GM19035 (cell line): ENCODE results near the gene PRELID2.
"Not testable (repeated sequence)": the region's sequence is repeated elsewhere in the genome, so short reads cannot be mapped to it uniquely, and the experiment has no call there.

Source experiments
- ATAC-seq: cut with Tn5 transposase; IDR thresholded peaks from one replicate; pipeline ENCODE4 v1.9.1; 2021; ENCODE audit not compliant: unreplicated experiment

The PRELID2 gene

GRCh38 chr5:145752534-145752933 is 82.6 kb downstream of the PRELID2 start:
- no peak for ATAC-seq

DNA sequence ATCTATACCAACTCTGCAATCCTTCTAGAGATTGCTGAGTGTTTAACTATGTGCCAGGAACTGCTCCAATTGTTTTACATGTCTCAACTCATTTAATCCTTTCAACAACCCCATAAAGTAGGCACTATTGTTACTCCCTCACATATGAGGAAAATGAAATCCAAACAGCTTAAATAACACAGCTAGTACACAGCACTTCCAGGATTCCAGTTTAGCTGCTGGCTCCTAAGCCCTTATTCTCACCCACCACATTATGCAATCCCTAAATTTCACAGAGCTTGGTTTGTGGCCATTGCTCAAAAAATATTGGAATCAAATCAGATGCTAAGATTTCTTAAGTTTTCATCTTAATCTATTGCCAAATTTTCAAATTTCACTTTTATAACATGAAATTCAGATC is 84.9 kb downstream of the PRELID2 start:
- no peak for ATAC-seq

GRCh38 chr5:145743396-145744061 is 91.6 kb downstream of the PRELID2 start:
- ATAC-seq, result no peak

DNA sequence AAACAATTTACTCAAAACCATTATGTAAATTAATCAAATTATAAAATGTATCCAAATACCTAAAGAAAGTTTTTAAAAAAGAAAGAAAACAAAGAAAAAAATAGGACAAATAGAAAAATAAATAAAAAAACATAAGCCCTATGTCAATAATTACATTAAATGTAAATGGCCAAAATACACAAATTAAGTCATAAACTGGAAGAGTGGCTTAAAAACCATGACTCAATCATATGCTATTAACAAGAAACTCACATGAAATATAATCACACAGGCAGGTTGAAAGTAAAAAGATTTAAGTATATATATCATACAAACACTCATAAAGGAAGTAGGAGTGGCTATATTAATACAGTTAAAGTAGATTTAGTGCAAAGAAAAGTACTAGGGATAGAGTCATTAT is 95.3 kb downstream of the PRELID2 start:
- no peak for ATAC-seq

DNA sequence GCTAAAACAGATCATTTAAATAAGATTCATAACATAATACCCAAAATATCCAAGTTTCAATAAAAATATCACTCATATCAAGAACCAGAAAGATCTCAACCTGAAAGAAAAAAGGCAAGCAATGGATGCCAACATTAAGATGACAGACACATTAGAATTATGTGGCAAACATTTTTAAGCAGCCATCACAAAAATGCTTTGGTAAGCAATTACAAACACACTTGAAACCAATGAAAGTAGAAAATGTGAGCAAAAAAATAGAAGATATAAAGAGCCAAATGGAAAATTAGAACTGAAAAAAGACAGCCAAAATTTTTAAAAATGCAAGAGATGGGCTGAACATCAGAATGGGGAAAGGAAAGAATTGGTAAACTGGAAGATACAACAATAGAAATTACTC is 96.9 kb downstream of the PRELID2 start:
- no peak for ATAC-seq

GRCh38 chr5:145737578-145737977 is 97.6 kb downstream of the PRELID2 start:
- ATAC-seq, result no peak

DNA sequence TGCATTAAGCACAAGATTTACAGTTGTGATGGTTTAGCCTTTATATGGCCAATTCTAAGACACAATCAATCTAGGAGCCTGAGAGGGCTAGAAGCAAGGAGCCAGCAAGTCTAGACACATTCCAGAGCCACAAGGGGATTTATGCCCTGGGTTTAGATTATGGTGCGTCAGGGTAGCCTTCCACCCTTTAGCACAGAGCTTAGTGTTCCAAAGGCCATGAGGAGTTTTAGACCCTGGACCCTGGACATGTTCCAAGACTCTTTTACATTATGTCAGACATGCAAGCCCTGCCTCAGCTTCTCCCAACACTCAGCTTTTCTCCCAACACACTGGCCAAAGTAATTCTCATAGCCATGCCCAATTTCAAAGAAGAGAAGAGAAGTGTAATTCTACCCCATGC is 105.2 kb downstream of the PRELID2 start:
- ATAC-seq, result not testable (repeated sequence)

DNA sequence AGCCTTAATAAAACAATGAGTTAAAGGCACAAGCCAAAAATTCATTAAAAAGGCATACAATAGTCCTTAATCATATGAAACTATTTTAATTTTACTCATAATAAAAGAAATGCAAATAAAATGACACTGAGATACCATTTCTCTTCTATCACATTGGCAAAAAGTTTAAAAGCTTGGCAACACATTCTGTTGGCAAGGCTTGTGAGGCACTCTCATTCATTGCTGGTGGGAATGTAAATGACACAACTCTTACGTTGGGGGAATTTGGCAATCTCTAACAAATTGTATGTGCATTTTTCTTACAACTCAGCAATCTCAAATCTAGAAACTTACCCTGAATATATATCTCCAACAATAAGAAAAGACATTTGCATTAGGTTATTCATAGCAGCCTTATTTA is 111.6 kb downstream of the PRELID2 start:
- no peak for ATAC-seq

GRCh38 chr5:145718956-145719355 is 116.2 kb downstream of the PRELID2 start:
- no peak for ATAC-seq

GRCh38 chr5:145715412-145715811 is 119.7 kb downstream of the PRELID2 start:
- no peak for ATAC-seq

- ATAC-seq, result no peak
Observed at GRCh38 chr5:145712245-145712644, 122.9 kb downstream of the PRELID2 start.

DNA sequence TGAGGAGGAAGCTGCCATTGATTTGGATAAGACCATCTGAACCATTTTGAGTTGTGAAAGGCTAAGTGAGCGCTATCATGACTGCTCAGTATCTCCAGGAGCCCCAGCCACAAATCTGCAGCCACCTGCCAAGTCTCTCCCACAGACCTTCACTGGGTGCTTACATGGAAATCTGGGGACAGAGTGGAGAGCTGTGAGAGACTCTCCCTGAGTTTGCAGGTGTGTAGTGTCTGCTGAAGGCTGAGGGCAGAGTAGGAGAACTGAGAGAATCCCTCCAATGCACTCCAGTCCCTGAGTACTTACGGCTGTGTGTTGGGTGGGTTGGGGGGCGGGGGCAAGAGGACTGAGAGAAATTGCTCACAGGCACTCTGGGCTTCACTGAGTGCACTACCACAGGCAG is 123.7 kb downstream of the PRELID2 start:
- no peak for ATAC-seq
